Thyroid gland (tissue), 4 donors: ENCODE results near the gene CTU1. TPM values are rescaled to one million over a fixed set of nuclear protein-coding genes. Genes with fewer than 3 reads are reported as not detected.

Source experiments
- DNase-seq, 2 donors: peaks; one replicate each; pipeline ENCODE4 v3.0.0-alpha.2; 2019
- H3K27ac ChIP-seq, 3 donors: fragments of 200-600 bp; sonication (generic); 1 replicate in 2 of 3; 2 replicates in 1 of 3; pipeline ENCODE4 v1.5.1; 2016 to 2019; ENCODE audit warnings: mild to moderate bottlenecking in 1 of 3, moderate library complexity in 1 of 3
- H3K27me3 ChIP-seq: fragments of 200-600 bp; sonication (generic); one replicate; pipeline ENCODE4 v1.5.1; 2019
- H3K36me3 ChIP-seq, 2 donors: fragments of 200-600 bp; sonication (generic); one replicate each; pipeline ENCODE4 v1.5.1; 2016 to 2019
- H3K4me1 ChIP-seq, 2 donors: fragments of 200-600 bp; sonication (generic); one replicate each; pipeline ENCODE4 v1.5.1; 2017 to 2019
- H3K4me3 ChIP-seq, 3 donors: fragments of 200-600 bp; sonication (generic); replicated peaks in 1 of 3; 1 replicate in 2 of 3; 2 replicates in 1 of 3; pipeline ENCODE4 v1.5.1; 2016; ENCODE audit warnings: mild to moderate bottlenecking in 1 of 3
- H3K9me3 ChIP-seq: fragments of 200-600 bp; sonication (generic); one replicate; pipeline ENCODE4 v1.5.1; 2017
- CTCF ChIP-seq, 6 experiments: fragments of 200-600 bp in 3 of 6; fragments of 450-650 bp in 3 of 6; sonication (generic) in 3 of 6; IDR thresholded peaks; one replicate each; pipeline ENCODE4 v1.5.1; 2016 to 2019; ENCODE audit warnings: antibody characterized with exemption in 6 of 6, mild to moderate bottlenecking in 2 of 6, inconsistent platforms in 1 of 6, moderate library complexity in 1 of 6
- POLR2A ChIP-seq, 2 donors: fragments of 450-650 bp; IDR thresholded peaks; one replicate each; pipeline ENCODE4 v1.6.1; 2017; ENCODE audit warnings: antibody characterized with exemption in 2 of 2, mild to moderate bottlenecking in 2 of 2, moderate library complexity in 1 of 2
- WGBS, 2 donors: methylation state at CpG; one replicate each; pipeline ENCODE4 v1.1.5; 2017; 5-methylcytosine and 5-hydroxymethylcytosine counted together
- intact Hi-C: fragments of 100-400 bp; cut with DNase I; formaldehyde crosslinking; loops from one replicate; pipeline ENCODE4 v1.15.1; 2023
- total RNA-seq, 4 donors: library from RNA; depleted of rRNA; stranded (reverse); fragments of >200 nt; gene quantifications; one replicate each; pipeline ENCODE4 v1.2.3, GENCODE V29; 2016

The CTU1 gene
- total RNA-seq, 4 donors from 2014 or later = 7.5 to 13.6 (median 9.3) TPM

GRCh38 chr19:51083783-51084182 is 24.4 kb downstream of the CTU1 start:
- H3K4me3 ChIP-seq = no peak overlapping the region
- no peaks in the 10 kb centered on the region for H3K9me3 ChIP-seq
- H3K27ac ChIP-seq = no peak overlapping the region
- intact Hi-C loops = no loop called here
- TF ChIP-seq CTCF (IDR thresholded peaks at IDR 0.05) (no peak), POLR2A (IDR thresholded peaks at IDR 0.05) (no peak)
- no peaks in the 10 kb centered on the region for H3K27me3 ChIP-seq
- no peak for DNase-seq
- no peaks in the 10 kb centered on the region for H3K36me3 ChIP-seq
- H3K4me1 ChIP-seq = no peaks in the 10 kb centered on the region
- whole genome bisulfite sequencing, 2 donors = 72 to 77% methylated on average over 14 of the region's 14 CpGs

- Histone ChIP-seq H3K36me3 (no peaks in the 10 kb centered on the region), H3K27ac (no peak overlapping the region), H3K4me3 (no peak overlapping the region), H3K9me3 (no peaks in the 10 kb centered on the region), H3K27me3 (no peaks in the 10 kb centered on the region), H3K4me1 (no peaks in the 10 kb centered on the region)
- 41 to 48% methylated on average over 4 of the region's 4 CpGs for WGBS, 2 donors
- DNase-seq = no peak
- no peak for TF ChIP-seq CTCF (IDR thresholded peaks at IDR 0.05)
- no peak for TF ChIP-seq POLR2A (IDR thresholded peaks at IDR 0.05)
- intact Hi-C loops = no loop called here
Observed at GRCh38 chr19:51083181-51083580, 25.0 kb downstream of the CTU1 start.

GRCh38 chr19:51082611-51083010 is 25.6 kb downstream of the CTU1 start, which contains the start of gene KLK14:
TSS of gene KLK14 (minus strand) at chr19:51082887. CDS start at chr19:51082614, 273 bp downstream.
- no peaks in the 10 kb centered on the region for H3K27me3 ChIP-seq
- TF ChIP-seq POLR2A (IDR thresholded peaks at IDR 0.05) = no peak
- TF ChIP-seq CTCF (IDR thresholded peaks at IDR 0.05) = no peak
- no peak for DNase-seq
- H3K36me3 ChIP-seq = no peaks in the 10 kb centered on the region
- WGBS, 2 donors = 20 to 26% methylated on average over 7 of the region's 7 CpGs
- no peak within 1 kb of the TSS for H3K27ac ChIP-seq
- no peaks in the 10 kb centered on the region for H3K9me3 ChIP-seq
- no peak within 1 kb of the TSS for H3K4me3 ChIP-seq
- no peaks in the 10 kb centered on the region for H3K4me1 ChIP-seq
- intact Hi-C loops = no loop called here

GRCh38 chr19:51081476-51081875 is 26.7 kb downstream of the CTU1 start:
- TF ChIP-seq POLR2A (IDR thresholded peaks at IDR 0.05) (no peak), CTCF (IDR thresholded peaks at IDR 0.05) (no peak)
- no peaks in the 10 kb centered on the region for H3K9me3 ChIP-seq
- no peak overlapping the region for H3K4me3 ChIP-seq
- DNase-seq = no peak
- no peaks in the 10 kb centered on the region for H3K36me3 ChIP-seq
- intact Hi-C loops = no loop called here
- H3K27me3 ChIP-seq = no peaks in the 10 kb centered on the region
- 85 to 90% methylated on average over 12 to 13 of the region's 14 CpGs for WGBS, 2 donors
- H3K4me1 ChIP-seq = no peaks in the 10 kb centered on the region
- no peak overlapping the region for H3K27ac ChIP-seq

- WGBS, 2 donors = 70 to 73% methylated on average over 8 to 23 of the region's 27 CpGs
- H3K4me1 ChIP-seq = no peaks in the 10 kb centered on the region
- no peak overlapping the region for H3K27ac ChIP-seq
- DNase-seq = no peak
- H3K9me3 ChIP-seq = no peaks in the 10 kb centered on the region
- no peaks in the 10 kb centered on the region for H3K36me3 ChIP-seq
- no peaks in the 10 kb centered on the region for H3K27me3 ChIP-seq
- TF ChIP-seq POLR2A (IDR thresholded peaks at IDR 0.05) (no peak), CTCF (IDR thresholded peaks at IDR 0.05) (no peak)
- intact Hi-C loops = no loop called here
- H3K4me3 ChIP-seq = no peak overlapping the region
Observed at GRCh38 chr19:51079481-51080110, 28.6 kb downstream of the CTU1 start.
